Activated CD8-positive, alpha-beta memory T cell treated with anti-CD3 and anti-CD28 coated beads, Interleukin-2, amount 10 ng/mL, durations not matched to agents 7 days and 5 days (primary cell): ENCODE results near the gene GAS7. TPM values are rescaled to one million over a fixed set of nuclear protein-coding genes. Genes with fewer than 3 reads are reported as not detected.

Experiments
- ATAC-seq: fragments of 150-1000 bp; cut with Tn5 transposase; one replicate; pipeline ENCODE4 v1.10.0; 2021; ENCODE audit warnings: moderate library complexity
- CTCF ChIA-PET: fragments of 350-600 bp; sonication (Branson Sonifier 250); formaldehyde crosslinking; loops from one replicate; lab custom pipeline; 2021; ENCODE audit warnings: antibody characterized with exemption; lab: Charles Lee
- DNase-seq: peaks from one replicate; pipeline ENCODE4 v3.0.0-alpha.2; 2020
- H3K27ac Mint-ChIP-seq: one replicate; pipeline ENCODE4 v1.8.0; 2021; ENCODE audit warnings: mild to moderate bottlenecking, mixed read lengths
- H3K27me3 Mint-ChIP-seq: one replicate; pipeline ENCODE4 v1.8.0; 2021; ENCODE audit warnings: mixed read lengths
- H3K36me3 Mint-ChIP-seq: one replicate; pipeline ENCODE4 v1.8.0; 2021; ENCODE audit warnings: mild to moderate bottlenecking, mixed read lengths
- H3K4me1 Mint-ChIP-seq: one replicate; pipeline ENCODE4 v1.8.0; 2021; ENCODE audit warnings: mixed read lengths
- H3K4me3 Mint-ChIP-seq: one replicate; pipeline ENCODE4 v1.8.0; 2021; ENCODE audit warnings: mild to moderate bottlenecking, moderate library complexity, mixed read lengths
- H3K9me3 Mint-ChIP-seq: one replicate; pipeline ENCODE4 v1.8.0; 2022; ENCODE audit warnings: low read depth, mixed read lengths
- total RNA-seq, 2 experiments: library from RNA; stranded (reverse); gene quantifications; one replicate each; pipeline ENCODE4 v1.2.3, GENCODE V29; 2021

Gene GAS7
- total RNA-seq, result 1 to 10 TPM in 1 of 2 experiments, under 1 TPM in 1; 0.53 to 2.1 TPM

GRCh38 chr17:10198509-10199249 lies at the start of gene GAS7:
Gene GAS7 (minus strand): TSS chr17:10198606.
- Mint-ChIP-seq H3K27me3 (peaks cover 30% of the 10 kb centered on the region), H3K4me1 (peaks cover 6% of the 10 kb centered on the region), H3K4me3 (peak within 1 kb of the TSS; percentile 38), H3K36me3 (peaks cover 2% of the 10 kb centered on the region), H3K27ac (peak within 1 kb of the TSS; percentile 4), H3K9me3 (peaks cover 15% of the 10 kb centered on the region)
- ATAC-seq, result peak; percentile 68
- DNase-seq, result peak; percentile 55
- CTCF ChIA-PET, result no interaction called here

- CTCF ChIA-PET, result no interaction called here
- H3K4me3 Mint-ChIP-seq, result no peak overlapping the region
- no peaks in the 10 kb centered on the region for H3K36me3 Mint-ChIP-seq
- no peaks in the 10 kb centered on the region for H3K27me3 Mint-ChIP-seq
- H3K9me3 Mint-ChIP-seq, result no peaks in the 10 kb centered on the region
- no peak overlapping the region for H3K27ac Mint-ChIP-seq
- peaks cover 6% of the 10 kb centered on the region for H3K4me1 Mint-ChIP-seq
- ATAC-seq (no peak), DNase-seq (no peak)
These were observed 49.4 kb upstream of the GAS7 start for GRCh38 chr17:10247810-10248209.

DNA sequence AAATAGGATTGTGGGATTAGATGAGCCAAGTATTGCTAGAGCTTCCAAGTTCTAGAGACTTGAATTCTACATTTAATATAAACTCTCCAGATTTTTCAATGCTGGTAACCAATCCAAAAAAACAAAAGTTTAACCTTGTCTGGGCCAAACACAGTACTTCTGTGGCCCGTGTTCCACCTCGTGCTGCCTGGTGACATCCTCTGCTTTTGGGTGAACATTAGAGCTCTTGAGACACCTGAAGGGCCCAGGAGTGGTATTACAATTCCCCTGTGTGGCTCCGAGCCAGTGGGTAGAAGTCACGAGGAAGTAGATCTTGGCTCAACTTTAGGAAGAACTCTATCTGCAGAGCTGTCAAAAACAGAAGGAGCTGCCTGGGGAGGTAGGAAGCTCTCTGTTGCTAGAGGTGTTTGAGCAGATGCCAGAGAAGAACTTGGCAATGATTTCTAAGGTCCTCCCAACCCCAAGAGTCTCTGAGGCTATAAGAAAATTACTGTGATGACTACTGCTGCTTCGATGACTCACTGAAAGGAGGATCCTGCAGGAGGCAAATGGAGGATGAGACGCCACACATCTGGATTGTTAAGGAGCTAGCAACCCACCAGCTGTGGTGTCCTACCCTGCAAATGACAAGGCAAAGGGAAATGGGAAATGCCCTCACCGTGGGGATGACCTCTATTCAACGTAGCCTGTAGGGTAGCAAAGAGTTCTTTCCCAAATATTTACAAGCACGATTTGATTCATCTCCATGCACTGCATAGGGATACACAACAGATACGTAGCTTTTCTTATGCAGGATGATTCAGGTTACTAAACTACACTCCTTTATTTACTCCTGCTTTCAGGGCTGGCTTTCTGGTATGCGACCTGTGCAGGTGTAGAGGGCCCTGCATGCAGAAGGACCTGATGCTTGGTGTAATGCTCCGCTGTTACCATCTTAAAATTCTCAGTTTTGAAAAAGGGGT lies 45.8 kb upstream of the GAS7 start:
- Mint-ChIP-seq H3K27me3 (no peaks in the 10 kb centered on the region), H3K9me3 (peaks cover 9% of the 10 kb centered on the region), H3K4me1 (no peaks in the 10 kb centered on the region), H3K4me3 (no peak overlapping the region), H3K36me3 (no peaks in the 10 kb centered on the region), H3K27ac (no peak overlapping the region)
- CTCF ChIA-PET, result no interaction called here
- ATAC-seq (no peak), DNase-seq (no peak)

- Mint-ChIP-seq H3K27ac (no peak overlapping the region), H3K27me3 (no peaks in the 10 kb centered on the region), H3K4me3 (no peak overlapping the region), H3K4me1 (no peaks in the 10 kb centered on the region), H3K9me3 (peaks cover 9% of the 10 kb centered on the region), H3K36me3 (no peaks in the 10 kb centered on the region)
- ATAC-seq, result no peak
- DNase-seq, result no peak
- CTCF ChIA-PET, result no interaction called here
These were observed 43.4 kb upstream of the GAS7 start for GRCh38 chr17:10241781-10242180.

DNA sequence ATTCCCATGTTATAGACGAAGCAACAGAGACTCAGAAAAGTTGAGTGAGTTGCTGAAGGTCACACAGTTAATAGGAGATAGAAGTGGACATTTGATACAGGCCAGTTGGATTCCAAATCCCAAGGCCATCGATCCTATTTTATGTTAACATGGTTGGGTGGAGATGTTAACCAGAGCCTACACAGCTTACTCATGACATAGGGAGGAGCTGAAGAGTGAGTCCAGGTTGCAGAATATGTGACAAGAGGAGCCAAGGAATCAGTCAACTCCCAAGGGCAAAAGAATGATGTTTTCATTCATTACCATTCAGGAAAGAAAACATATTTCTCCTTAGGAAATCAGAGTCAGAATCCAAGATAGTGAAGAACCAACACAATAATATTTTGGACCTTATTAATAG lies 40.3 kb upstream of the GAS7 start:
- H3K36me3 Mint-ChIP-seq, result no peaks in the 10 kb centered on the region
- no peak overlapping the region for H3K4me3 Mint-ChIP-seq
- ATAC-seq (no peak), DNase-seq (no peak)
- no peaks in the 10 kb centered on the region for H3K4me1 Mint-ChIP-seq
- peaks cover 12% of the 10 kb centered on the region for H3K9me3 Mint-ChIP-seq
- CTCF ChIA-PET, result no interaction called here
- no peak overlapping the region for H3K27ac Mint-ChIP-seq
- H3K27me3 Mint-ChIP-seq, result no peaks in the 10 kb centered on the region

GRCh38 chr17:10234033-10234432 lies 35.6 kb upstream of the GAS7 start:
- H3K9me3 Mint-ChIP-seq, result peaks cover 3% of the 10 kb centered on the region
- no peaks in the 10 kb centered on the region for H3K27me3 Mint-ChIP-seq
- no peaks in the 10 kb centered on the region for H3K4me1 Mint-ChIP-seq
- ATAC-seq, result no peak
- no peak for DNase-seq
- H3K4me3 Mint-ChIP-seq, result no peak overlapping the region
- no peaks in the 10 kb centered on the region for H3K36me3 Mint-ChIP-seq
- H3K27ac Mint-ChIP-seq, result no peak overlapping the region
- CTCF ChIA-PET, result no interaction called here

DNA sequence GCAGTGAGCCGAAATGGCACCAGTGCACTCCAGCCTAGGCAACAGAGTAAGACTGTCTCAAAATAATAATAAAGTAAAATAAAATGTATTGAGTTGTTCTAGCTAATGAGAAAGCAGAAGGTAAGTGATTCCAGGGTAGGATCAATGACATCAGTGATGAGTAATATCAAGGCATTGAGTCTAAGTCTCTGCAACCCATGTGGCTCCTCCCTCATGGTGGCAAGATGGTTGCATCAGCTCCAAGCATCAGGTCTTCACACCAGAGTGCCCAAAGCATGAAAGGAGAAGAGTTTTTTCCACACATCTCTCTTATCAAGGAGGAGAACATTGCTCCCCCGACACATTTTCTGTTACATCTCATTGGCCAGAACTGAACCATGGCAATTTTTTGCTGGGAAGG lies 34.8 kb upstream of the GAS7 start:
- Mint-ChIP-seq H3K4me3 (no peak overlapping the region), H3K9me3 (peaks cover 3% of the 10 kb centered on the region), H3K36me3 (no peaks in the 10 kb centered on the region), H3K4me1 (no peaks in the 10 kb centered on the region), H3K27ac (no peak overlapping the region), H3K27me3 (no peaks in the 10 kb centered on the region)
- ATAC-seq, result no peak
- CTCF ChIA-PET, result no interaction called here
- no peak for DNase-seq

DNA sequence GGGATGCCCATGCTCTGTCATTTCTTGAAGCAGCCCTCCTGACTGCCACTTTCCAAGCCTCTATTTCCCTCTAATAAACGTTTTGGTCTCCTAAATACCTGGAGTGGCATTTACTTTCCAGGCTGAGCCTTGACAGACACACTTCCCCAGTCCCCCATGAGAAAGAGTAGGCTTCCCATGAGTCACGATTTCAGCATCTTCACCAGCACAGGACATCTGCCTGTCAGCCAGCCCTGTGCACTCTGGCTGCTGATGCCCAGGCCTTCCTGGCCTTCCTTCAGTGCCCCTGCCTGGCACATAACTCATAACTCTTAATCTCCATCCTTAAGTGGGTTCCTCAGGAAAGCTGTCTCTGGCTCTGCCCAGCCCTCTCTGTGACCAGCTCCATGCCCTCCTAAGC lies 30.8 kb upstream of the GAS7 start:
- H3K27ac Mint-ChIP-seq, result no peak overlapping the region
- H3K27me3 Mint-ChIP-seq, result no peaks in the 10 kb centered on the region
- ATAC-seq, result no peak
- no peak for DNase-seq
- H3K4me3 Mint-ChIP-seq, result no peak overlapping the region
- peaks cover under 1% of the 10 kb centered on the region for H3K9me3 Mint-ChIP-seq
- H3K36me3 Mint-ChIP-seq, result no peaks in the 10 kb centered on the region
- H3K4me1 Mint-ChIP-seq, result no peaks in the 10 kb centered on the region
- CTCF ChIA-PET, result no interaction called here

GRCh38 chr17:10226930-10227695 lies 28.7 kb upstream of the GAS7 start:
- H3K27ac Mint-ChIP-seq, result no peak overlapping the region
- DNase-seq (peak; percentile 44), ATAC-seq (no peak)
- H3K36me3 Mint-ChIP-seq, result no peaks in the 10 kb centered on the region
- CTCF ChIA-PET, result interaction anchor here (0.7 to 4.1 kb wide), 11 partner anchors 10 to 517 kb away, joined by 3 to 19 read pairs (median 4); no protein-coding TSS in a partner anchor
- no peaks in the 10 kb centered on the region for H3K27me3 Mint-ChIP-seq
- H3K4me3 Mint-ChIP-seq, result no peak overlapping the region
- no peaks in the 10 kb centered on the region for H3K4me1 Mint-ChIP-seq
- no peaks in the 10 kb centered on the region for H3K9me3 Mint-ChIP-seq

GRCh38 chr17:10224582-10225195 lies 26.3 kb upstream of the GAS7 start:
- DNase-seq (no peak), ATAC-seq (no peak)
- Mint-ChIP-seq H3K4me1 (no peaks in the 10 kb centered on the region), H3K27me3 (no peaks in the 10 kb centered on the region), H3K36me3 (no peaks in the 10 kb centered on the region), H3K4me3 (no peak overlapping the region), H3K9me3 (peaks cover 3% of the 10 kb centered on the region), H3K27ac (no peak overlapping the region)
- CTCF ChIA-PET, result interaction anchor here (4.1 kb wide), 1 partner anchor 300 kb away, joined by 19 read pairs; no protein-coding TSS in a partner anchor

DNA sequence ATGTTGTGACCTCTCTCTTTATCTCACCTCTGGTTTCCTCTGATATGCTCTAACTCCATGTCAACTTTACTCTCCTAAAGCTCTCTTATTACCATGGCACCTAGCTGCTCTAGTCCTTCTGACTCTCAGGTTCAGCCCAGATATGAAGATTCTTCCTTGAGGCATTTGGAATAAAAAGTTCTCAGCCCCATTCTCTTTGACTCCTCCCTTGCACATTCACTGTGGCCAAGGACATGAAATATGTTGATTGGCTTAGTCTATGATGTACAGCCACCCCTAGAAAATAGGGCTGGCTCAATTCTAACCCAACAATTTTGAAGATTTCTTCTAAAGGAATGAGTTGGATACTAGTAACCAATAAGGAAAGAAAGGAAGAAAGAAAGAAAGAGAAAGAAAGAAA lies 20.8 kb upstream of the GAS7 start:
- no peak overlapping the region for H3K4me3 Mint-ChIP-seq
- H3K27ac Mint-ChIP-seq, result no peak overlapping the region
- H3K4me1 Mint-ChIP-seq, result no peaks in the 10 kb centered on the region
- no peak for DNase-seq
- ATAC-seq, result no peak
- CTCF ChIA-PET, result no interaction called here
- no peaks in the 10 kb centered on the region for H3K27me3 Mint-ChIP-seq
- peaks cover 5% of the 10 kb centered on the region for H3K9me3 Mint-ChIP-seq
- H3K36me3 Mint-ChIP-seq, result no peaks in the 10 kb centered on the region

DNA sequence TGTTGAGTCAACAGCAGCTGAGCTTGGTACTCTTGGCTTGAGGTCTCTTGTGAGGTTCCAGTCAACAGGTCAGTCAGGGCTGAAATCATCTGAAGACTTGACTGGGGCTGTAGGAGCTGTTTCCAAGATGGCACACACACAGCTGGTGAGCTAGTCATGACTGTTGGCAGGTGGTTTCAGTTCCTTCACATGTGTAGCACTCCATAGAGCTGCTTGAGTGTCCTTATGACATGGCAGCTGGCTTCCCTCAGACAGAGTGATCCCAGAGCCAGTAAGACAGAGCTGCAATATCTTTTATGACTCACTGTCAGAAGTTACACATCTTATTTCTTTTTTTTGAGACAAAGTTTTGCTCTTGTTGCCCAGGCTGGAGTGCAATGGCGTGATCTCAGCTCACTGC lies 19.5 kb upstream of the GAS7 start:
- H3K27me3 Mint-ChIP-seq, result no peaks in the 10 kb centered on the region
- DNase-seq, result no peak
- H3K4me3 Mint-ChIP-seq, result no peak overlapping the region
- CTCF ChIA-PET, result no interaction called here
- no peaks in the 10 kb centered on the region for H3K4me1 Mint-ChIP-seq
- no peak for ATAC-seq
- peaks cover 5% of the 10 kb centered on the region for H3K9me3 Mint-ChIP-seq
- H3K36me3 Mint-ChIP-seq, result no peaks in the 10 kb centered on the region
- no peak overlapping the region for H3K27ac Mint-ChIP-seq
